ENCODE results near the gene WDFY4.

DNA sequence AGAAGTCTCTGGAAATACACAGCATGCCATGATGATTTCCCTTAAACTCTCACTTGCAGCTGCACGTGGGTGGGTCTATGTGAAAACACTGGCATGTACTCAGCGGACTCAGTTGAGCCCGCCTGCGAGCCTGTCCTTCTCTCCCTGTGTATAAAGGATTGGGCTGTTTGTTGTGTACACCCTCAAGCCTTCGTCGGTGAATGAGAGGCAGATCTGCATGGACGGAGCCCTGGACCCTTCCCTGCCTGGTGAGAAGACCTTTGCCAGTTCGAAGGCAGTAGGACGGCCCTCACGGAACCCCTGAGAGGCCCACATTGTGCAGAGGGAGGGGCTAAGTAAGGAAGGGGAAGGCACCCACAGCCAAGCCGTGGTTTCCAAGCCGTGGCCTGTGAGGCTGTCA lies 121.2 kb downstream of the WDFY4 start:
- TF ChIP-seq, protein P1, sequence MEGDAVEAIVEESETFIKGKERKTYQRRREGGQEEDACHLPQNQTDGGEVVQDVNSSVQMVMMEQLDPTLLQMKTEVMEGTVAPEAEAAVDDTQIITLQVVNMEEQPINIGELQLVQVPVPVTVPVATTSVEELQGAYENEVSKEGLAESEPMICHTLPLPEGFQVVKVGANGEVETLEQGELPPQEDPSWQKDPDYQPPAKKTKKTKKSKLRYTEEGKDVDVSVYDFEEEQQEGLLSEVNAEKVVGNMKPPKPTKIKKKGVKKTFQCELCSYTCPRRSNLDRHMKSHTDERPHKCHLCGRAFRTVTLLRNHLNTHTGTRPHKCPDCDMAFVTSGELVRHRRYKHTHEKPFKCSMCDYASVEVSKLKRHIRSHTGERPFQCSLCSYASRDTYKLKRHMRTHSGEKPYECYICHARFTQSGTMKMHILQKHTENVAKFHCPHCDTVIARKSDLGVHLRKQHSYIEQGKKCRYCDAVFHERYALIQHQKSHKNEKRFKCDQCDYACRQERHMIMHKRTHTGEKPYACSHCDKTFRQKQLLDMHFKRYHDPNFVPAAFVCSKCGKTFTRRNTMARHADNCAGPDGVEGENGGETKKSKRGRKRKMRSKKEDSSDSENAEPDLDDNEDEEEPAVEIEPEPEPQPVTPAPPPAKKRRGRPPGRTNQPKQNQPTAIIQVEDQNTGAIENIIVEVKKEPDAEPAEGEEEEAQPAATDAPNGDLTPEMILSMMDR (IDR thresholded peaks at IDR 0.05; ENCODE audit: poor library complexity, severe bottlenecking), result no peak
- no peak for TF ChIP-seq TAF1 (IDR thresholded peaks at IDR 0.05; ENCODE audit: low read depth)
- TF ChIP-seq RAD21 (conservative IDR thresholded peaks at IDR 0.05), result no peak
- TF ChIP-seq, protein P2, sequence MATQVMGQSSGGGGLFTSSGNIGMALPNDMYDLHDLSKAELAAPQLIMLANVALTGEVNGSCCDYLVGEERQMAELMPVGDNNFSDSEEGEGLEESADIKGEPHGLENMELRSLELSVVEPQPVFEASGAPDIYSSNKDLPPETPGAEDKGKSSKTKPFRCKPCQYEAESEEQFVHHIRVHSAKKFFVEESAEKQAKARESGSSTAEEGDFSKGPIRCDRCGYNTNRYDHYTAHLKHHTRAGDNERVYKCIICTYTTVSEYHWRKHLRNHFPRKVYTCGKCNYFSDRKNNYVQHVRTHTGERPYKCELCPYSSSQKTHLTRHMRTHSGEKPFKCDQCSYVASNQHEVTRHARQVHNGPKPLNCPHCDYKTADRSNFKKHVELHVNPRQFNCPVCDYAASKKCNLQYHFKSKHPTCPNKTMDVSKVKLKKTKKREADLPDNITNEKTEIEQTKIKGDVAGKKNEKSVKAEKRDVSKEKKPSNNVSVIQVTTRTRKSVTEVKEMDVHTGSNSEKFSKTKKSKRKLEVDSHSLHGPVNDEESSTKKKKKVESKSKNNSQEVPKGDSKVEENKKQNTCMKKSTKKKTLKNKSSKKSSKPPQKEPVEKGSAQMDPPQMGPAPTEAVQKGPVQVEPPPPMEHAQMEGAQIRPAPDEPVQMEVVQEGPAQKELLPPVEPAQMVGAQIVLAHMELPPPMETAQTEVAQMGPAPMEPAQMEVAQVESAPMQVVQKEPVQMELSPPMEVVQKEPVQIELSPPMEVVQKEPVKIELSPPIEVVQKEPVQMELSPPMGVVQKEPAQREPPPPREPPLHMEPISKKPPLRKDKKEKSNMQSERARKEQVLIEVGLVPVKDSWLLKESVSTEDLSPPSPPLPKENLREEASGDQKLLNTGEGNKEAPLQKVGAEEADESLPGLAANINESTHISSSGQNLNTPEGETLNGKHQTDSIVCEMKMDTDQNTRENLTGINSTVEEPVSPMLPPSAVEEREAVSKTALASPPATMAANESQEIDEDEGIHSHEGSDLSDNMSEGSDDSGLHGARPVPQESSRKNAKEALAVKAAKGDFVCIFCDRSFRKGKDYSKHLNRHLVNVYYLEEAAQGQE (IDR thresholded peaks at IDR 0.05; ENCODE audit: borderline replicate concordance), result no peak
- no peak for TF ChIP-seq POLR2AphosphoS5 (IDR thresholded peaks at IDR 0.05)
- no peak for TF ChIP-seq EZH2 (IDR thresholded peaks at IDR 0.05; ENCODE audit: borderline replicate concordance, insufficient read depth, low read length, poor library complexity, severe bottlenecking)
